ENCODE measurements around the gene HECTD4.

GRCh38 chr12:112170971-112171596 is 211.1 kb downstream of the HECTD4 start:
- TF ChIP-seq CTCF (conservative IDR thresholded peaks at IDR 0.05; ENCODE audit: low read length) (no peak), EZH2phosphoT487 (IDR thresholded peaks at IDR 0.05; ENCODE audit: borderline replicate concordance) (no peak)

Data from Loucy (cell line).